H1 (cell line): ENCODE results near the gene NELL2. TPM values are rescaled to one million over a fixed set of nuclear protein-coding genes. Genes with fewer than 3 reads are reported as not detected.

ENCODE experiments used
- ASH2L ChIP-seq: fragments of 200-600, 300-600 bp; sonication (generic); IDR thresholded peaks from one replicate; pipeline ENCODE4 v1.7.1; 2017; ENCODE audit warnings: low read length
- RBBP5 ChIP-seq: IDR thresholded peaks from 2 replicates; pipeline ENCODE4 v1.7.1; 2012; ENCODE audit warnings: low read depth, mild to moderate bottlenecking, inconsistent platforms, low read length, moderate library complexity, borderline replicate concordance
- SP2 ChIP-seq: IDR thresholded peaks from 2 replicates; pipeline ENCODE4 v1.6.1; 2012; ENCODE audit warnings: mild to moderate bottlenecking, low read length, inconsistent platforms
- TEAD4 ChIP-seq: IDR thresholded peaks from 2 replicates; pipeline ENCODE4 v1.6.1; 2012; ENCODE audit warnings: low read depth, low read length, inconsistent platforms, mixed read lengths
- polyA plus RNA-seq, 7 experiments: library from polyadenylated mRNA; depleted of rRNA in 3 of 7; stranded (reverse) in 5 of 7; unstranded in 2 of 7; fragments of >200 nt in 5 of 7; fragments of 200-250 nt in 2 of 7; gene quantifications; 1 replicate in 5 of 7; 2 replicates in 1 of 7; 4 replicates in 1 of 7; pipeline versions ENCODE4 v1.2.1 to v1.2.3, GENCODE V29; 2011 to 2013; ENCODE audit warnings: missing spikeins in 2 of 7, mixed read lengths in 2 of 7
- total RNA-seq: library from RNA; stranded (reverse); fragmentation: NEBNext Ultra II Directional; extraction: Animal tissue kit (Norgen Biotek cat#: 25700); gene quantifications from 2 replicates; pipeline ENCODE4 v1.2.1, GENCODE V29; 2021
- TF ChIP-seq, protein P1 (sequence below): IDR thresholded peaks from 2 replicates; pipeline ENCODE4 v1.6.1; 2012; ENCODE audit warnings: low read length, inconsistent platforms

NELL2 gene
- total and polyA plus RNA-seq, 2 of the 8 experiments (the other 6 are each of a cell fraction or from before 2014, with no cell fraction given): 54.2 to 56.8 TPM

DNA sequence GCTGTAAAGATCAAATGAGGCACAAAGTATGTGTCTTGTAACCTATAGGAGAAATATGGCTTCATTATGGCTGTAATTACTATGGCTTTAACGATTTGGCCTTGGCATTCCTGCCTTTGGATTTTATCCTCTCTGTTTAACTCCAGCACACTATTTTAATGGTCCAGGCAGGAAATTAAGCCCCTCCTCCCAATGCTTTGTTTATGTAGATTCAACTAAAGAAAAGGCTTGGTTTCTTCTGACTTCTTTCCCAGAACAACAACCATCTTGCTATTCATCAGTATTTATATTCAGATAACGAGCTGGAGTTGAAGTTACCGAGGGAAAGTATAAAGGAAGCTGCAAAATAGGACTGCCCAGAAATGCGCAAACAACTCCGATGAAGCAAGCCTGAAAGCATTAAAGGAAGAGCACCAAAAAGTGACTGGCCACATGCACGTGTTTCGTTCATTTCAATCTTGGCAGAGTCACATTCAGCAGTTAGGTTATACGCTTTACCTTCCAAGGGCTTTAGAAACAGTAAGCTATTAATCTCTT is 104.6 kb downstream of the NELL2 start (continued):
- TF ChIP-seq, protein P1, sequence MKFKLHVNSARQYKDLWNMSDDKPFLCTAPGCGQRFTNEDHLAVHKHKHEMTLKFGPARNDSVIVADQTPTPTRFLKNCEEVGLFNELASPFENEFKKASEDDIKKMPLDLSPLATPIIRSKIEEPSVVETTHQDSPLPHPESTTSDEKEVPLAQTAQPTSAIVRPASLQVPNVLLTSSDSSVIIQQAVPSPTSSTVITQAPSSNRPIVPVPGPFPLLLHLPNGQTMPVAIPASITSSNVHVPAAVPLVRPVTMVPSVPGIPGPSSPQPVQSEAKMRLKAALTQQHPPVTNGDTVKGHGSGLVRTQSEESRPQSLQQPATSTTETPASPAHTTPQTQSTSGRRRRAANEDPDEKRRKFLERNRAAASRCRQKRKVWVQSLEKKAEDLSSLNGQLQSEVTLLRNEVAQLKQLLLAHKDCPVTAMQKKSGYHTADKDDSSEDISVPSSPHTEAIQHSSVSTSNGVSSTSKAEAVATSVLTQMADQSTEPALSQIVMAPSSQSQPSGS: no peak
- TF ChIP-seq TEAD4 (no peak), RBBP5 (no peak), ASH2L (no peak), SP2 (no peak)
